Peyer's patch (tissue), 4 donors: ENCODE measurements around the gene NEDD4L. TPM values are rescaled to one million over a fixed set of nuclear protein-coding genes. Genes with fewer than 3 reads are reported as not detected.
"Not testable (repeated sequence)": the region's sequence is repeated elsewhere in the genome, so short reads cannot be mapped to it uniquely, and the experiment has no call there.

Source experiments
- DNase-seq, 3 donors: peaks; one replicate each; pipeline ENCODE4 v3.0.0-alpha.2; 2017 to 2019
- H3K27ac ChIP-seq, 4 donors: fragments of 200-600 bp; sonication (generic); one replicate each; pipeline ENCODE4 v1.5.1; 2016 to 2019
- H3K27me3 ChIP-seq, 2 donors: fragments of 200-600 bp; sonication (generic); one replicate each; pipeline ENCODE4 v1.5.1; 2019
- H3K36me3 ChIP-seq, 3 donors: fragments of 200-600 bp; sonication (generic); one replicate each; pipeline ENCODE4 v1.5.1; 2016 to 2019
- H3K4me1 ChIP-seq, 4 donors: fragments of 200-600 bp; sonication (generic); one replicate each; pipeline ENCODE4 v1.5.1; 2016 to 2019
- H3K4me3 ChIP-seq, 4 donors: fragments of 200-600 bp; sonication (generic); 1 replicate in 3 of 4; 2 replicates in 1 of 4; pipeline ENCODE4 v1.5.1; 2016 to 2019; ENCODE audit warnings: mild to moderate bottlenecking in 1 of 4
- H3K9me3 ChIP-seq, 4 donors: fragments of 200-600 bp; sonication (generic); one replicate each; pipeline ENCODE4 v1.5.1; 2016 to 2019; ENCODE audit warnings: mild to moderate bottlenecking in 1 of 4
- CTCF ChIP-seq, 6 experiments: fragments of 450-650 bp in 4 of 6; fragments of 200-600 bp in 2 of 6; sonication (generic) in 1 of 6; IDR thresholded peaks; one replicate each; pipeline ENCODE4 v1.5.1; 2017 to 2019; ENCODE audit warnings: antibody characterized with exemption in 6 of 6, mild to moderate bottlenecking in 3 of 6, moderate library complexity in 1 of 6
- POLR2A ChIP-seq, 2 donors: fragments of 450-650 bp; IDR thresholded peaks; one replicate each; pipeline ENCODE4 v1.5.1; 2017; ENCODE audit warnings: antibody characterized with exemption in 2 of 2, mild to moderate bottlenecking in 2 of 2, moderate library complexity in 2 of 2
- total RNA-seq, 4 donors: library from RNA; depleted of rRNA; stranded (reverse); fragments of >200 nt; gene quantifications; one replicate each; pipeline ENCODE4 v1.1.0, GENCODE V29; 2016

Gene NEDD4L
- total RNA-seq, 4 donors from 2014 or later, result 213 to 312 (median 277) TPM

DNA sequence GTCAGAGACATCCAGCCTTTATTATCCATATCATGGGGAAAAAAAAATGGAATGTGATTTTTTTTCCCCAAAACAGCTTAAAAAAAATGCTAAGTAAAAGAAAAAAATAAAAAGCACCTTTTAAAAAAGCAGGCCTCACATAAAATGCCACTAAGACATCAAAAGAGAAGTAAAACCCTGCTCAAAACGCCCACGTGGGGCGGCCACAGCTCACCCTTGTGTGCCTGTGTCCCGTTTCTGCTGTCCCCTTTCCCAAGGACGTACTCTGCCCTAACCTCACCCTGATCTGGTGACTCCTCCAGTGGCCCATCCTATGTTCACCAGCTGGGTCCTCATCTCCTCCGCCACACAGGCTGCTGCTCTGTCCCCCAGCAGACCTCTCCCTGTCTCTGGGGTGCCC lies 125.4 kb downstream of the NEDD4L start:
- TF ChIP-seq CTCF (IDR thresholded peaks at IDR 0.05), result no peak
- TF ChIP-seq POLR2A (IDR thresholded peaks at IDR 0.05), result no peak
- no peaks in the 10 kb centered on the region for H3K27me3 ChIP-seq
- H3K36me3 ChIP-seq, result peaks cover 0 to 6% (median 0%) of the 10 kb centered on the region in 3 donors
- DNase-seq, result no peak
- H3K4me1 ChIP-seq, result no peaks in the 10 kb centered on the region
- no peak overlapping the region for H3K4me3 ChIP-seq
- H3K9me3 ChIP-seq, result no peaks in the 10 kb centered on the region
- H3K27ac ChIP-seq, result no peak overlapping the region

DNA sequence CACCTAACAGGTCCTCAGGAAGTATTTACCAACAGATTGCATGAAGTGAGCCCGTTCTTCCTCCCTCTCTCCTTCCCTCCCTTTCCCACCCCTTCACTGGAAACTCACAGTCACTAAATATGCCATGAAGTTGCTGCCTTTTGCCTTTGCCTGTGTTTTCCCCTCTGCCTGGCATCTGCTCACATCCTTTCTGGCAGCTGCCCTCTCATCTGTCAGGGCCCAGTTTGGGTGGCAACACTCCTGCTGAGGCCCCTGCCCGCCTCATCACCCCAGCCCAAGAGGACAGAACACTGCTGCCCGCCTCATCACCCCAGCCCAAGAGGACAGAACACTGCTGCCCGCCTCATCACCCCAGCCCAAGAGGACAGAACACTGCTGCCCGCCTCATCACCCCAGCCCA lies 126.0 kb downstream of the NEDD4L start:
- H3K4me1 ChIP-seq, H3K9me3 ChIP-seq, H3K27ac ChIP-seq, H3K27me3 ChIP-seq, H3K4me3 ChIP-seq, DNase-seq, H3K36me3 ChIP-seq: not testable (repeated sequence)

DNA sequence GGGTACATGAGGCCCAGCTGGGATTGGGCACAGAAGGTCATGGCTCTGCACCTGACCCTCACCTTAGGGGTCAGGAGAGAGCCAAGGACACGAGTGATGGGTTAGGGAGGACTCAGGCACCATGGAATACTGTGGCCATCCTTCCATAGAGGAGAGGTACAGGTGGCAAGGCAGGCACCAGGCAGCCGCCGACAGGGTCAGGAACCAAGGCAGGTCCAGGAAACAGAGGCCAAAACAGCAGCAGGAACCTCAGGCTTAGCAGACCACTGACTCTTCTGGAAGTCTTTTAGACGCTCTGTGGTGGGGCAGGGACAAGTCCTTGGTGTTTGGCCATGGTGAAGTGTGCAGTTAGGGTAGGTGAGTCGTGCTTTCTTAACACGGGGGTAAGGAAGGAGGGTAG lies 128.0 kb downstream of the NEDD4L start:
- no peaks in the 10 kb centered on the region for H3K9me3 ChIP-seq
- H3K36me3 ChIP-seq, result peaks cover 0 to 6% (median 0%) of the 10 kb centered on the region in 3 donors
- no peak for DNase-seq
- H3K4me3 ChIP-seq, result no peak overlapping the region
- TF ChIP-seq POLR2A (IDR thresholded peaks at IDR 0.05) (no peak), CTCF (IDR thresholded peaks at IDR 0.05) (no peak)
- H3K4me1 ChIP-seq, result peaks cover 0 to 8% (median 0%) of the 10 kb centered on the region in 4 donors
- H3K27ac ChIP-seq, result no peak overlapping the region
- no peaks in the 10 kb centered on the region for H3K27me3 ChIP-seq

GRCh38 chr18:58174285-58174684 lies 130.3 kb downstream of the NEDD4L start:
- DNase-seq, result no peak
- TF ChIP-seq CTCF (IDR thresholded peaks at IDR 0.05) (no peak), POLR2A (IDR thresholded peaks at IDR 0.05) (no peak)

GRCh38 chr18:58175122-58175785 lies 131.2 kb downstream of the NEDD4L start:
- H3K27me3 ChIP-seq, result no peaks in the 10 kb centered on the region
- H3K27ac ChIP-seq, result no peak overlapping the region
- no peaks in the 10 kb centered on the region for H3K9me3 ChIP-seq
- H3K36me3 ChIP-seq, result peaks cover 0 to 6% (median 0%) of the 10 kb centered on the region in 3 donors
- TF ChIP-seq POLR2A (IDR thresholded peaks at IDR 0.05) (no peak), CTCF (IDR thresholded peaks at IDR 0.05) (no peak)
- peaks cover 0 to 32% (median 4%) of the 10 kb centered on the region in 4 donors for H3K4me1 ChIP-seq
- H3K4me3 ChIP-seq, result no peak overlapping the region
- DNase-seq, result no peak

More at GRCh38 chr18:58174285-58174684, 130.3 kb downstream of the NEDD4L start:
- no peaks in the 10 kb centered on the region for H3K9me3 ChIP-seq
- no peak overlapping the region for H3K4me3 ChIP-seq
- no peaks in the 10 kb centered on the region for H3K27me3 ChIP-seq
- H3K27ac ChIP-seq, result no peak overlapping the region
- peaks cover 0 to 6% (median 0%) of the 10 kb centered on the region in 3 donors for H3K36me3 ChIP-seq
- peaks cover 0 to 22% (median 2%) of the 10 kb centered on the region in 4 donors for H3K4me1 ChIP-seq

GRCh38 chr18:58175786-58176176 lies 131.8 kb downstream of the NEDD4L start:
- H3K36me3 ChIP-seq, result peaks cover 0 to 6% (median 0%) of the 10 kb centered on the region in 3 donors
- no peak for DNase-seq
- peaks cover 0 to 37% (median 4%) of the 10 kb centered on the region in 4 donors for H3K4me1 ChIP-seq
- H3K4me3 ChIP-seq, result no peak overlapping the region
- H3K9me3 ChIP-seq, result no peaks in the 10 kb centered on the region
- H3K27ac ChIP-seq, result no peak overlapping the region
- no peaks in the 10 kb centered on the region for H3K27me3 ChIP-seq
- no peak for TF ChIP-seq POLR2A (IDR thresholded peaks at IDR 0.05)
- no peak for TF ChIP-seq CTCF (IDR thresholded peaks at IDR 0.05)
